ENCODE data around the gene GAREM1.
"Not testable (repeated sequence)": the region's sequence is repeated elsewhere in the genome, so short reads cannot be mapped to it uniquely, and the experiment has no call there.

Gene GAREM1

DNA sequence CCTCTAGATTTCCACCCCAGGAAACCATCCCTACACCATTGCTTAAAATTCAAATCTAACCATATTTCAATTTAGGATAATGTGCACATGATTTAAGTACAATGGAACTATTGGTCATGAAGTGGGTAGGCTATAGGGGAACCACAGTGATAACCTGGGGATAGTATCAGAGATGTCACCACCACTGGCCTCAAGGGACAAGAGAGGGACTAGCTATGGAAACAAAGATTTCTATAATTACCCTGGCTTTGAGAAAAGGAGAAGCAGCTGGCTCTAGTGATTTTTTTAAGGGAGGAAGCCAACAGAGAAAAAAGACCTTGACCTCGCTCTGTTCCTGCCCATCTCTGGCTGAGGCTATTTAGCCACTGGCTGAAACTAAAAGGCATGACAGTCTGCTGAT is 148.9 kb downstream of the GAREM1 start:
- DNase-seq: no peak

DNA sequence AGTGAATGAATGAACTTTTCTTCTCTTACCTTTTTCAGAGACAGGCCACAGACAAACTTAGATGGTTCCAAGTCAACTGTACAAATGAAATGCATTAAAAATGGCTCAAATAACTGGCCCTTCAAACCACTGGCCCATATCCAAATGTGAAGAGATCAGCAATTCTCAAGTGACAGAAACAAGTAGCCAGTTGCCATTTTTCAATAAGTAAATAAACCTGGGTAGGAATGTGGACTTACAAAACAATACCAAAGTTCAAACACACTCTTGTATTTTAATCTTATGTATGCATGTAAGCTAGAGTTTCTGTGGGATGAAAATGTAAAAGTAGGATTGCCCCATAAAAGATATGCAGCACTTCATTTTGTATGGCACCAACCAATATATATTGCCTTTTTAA is 151.6 kb downstream of the GAREM1 start:
- no peak for DNase-seq

DNA sequence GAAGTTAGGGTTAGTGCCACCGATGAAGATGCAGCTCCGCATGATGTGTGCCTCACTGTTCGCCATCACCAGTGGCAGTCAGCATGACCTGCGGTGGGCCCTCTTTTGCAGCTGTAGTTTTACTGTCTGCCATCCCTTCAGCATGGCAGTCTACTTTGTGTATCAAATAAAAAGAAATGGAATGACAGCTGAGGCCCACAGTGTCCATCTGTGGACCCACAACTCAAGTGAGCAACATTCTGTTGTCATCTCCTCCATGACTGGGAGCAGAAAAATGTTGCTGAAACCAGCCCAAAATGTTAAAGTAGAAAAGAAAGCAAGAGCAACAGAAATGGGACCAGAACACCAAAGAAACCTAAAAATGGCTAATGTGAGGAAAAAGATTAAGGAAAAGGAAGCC is 152.1 kb downstream of the GAREM1 start:
- no peak for DNase-seq

DNA sequence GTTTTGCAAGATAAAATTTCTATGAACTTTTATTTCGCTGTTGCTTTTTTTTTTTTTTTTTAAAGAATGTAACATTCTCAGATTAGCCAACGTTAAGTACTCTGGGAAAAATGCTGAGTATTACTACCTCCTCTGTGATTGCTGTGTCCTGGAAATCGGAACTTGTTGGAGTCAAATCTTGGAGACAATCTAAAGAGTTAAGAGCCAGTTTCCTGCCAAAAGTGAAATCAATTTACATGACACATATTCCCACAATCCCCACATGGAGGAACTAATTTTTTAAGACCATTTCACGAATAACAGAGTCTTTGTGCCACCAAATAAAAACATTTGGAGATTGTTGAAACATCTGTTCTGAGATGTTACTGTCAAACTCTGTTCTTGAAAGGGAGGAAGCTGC is 153.0 kb downstream of the GAREM1 start:
- DNase-seq: no peak

DNA sequence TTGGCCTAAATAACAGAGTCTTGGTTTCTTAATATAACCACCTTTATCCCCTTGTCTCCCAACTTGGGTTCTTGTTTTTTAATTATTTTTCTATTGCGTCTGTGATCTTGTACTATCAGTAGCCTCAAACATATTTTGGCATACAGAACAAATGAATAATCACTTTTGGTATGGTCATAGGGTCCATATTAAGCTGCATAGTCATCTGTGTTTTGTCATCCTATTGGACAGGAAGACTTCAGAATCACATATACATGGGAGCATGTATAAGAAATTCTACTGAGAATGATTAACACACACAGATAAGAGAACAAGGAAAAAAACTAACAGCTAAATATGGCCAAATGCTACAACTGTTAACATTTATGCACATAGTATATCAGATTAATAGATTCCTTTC is 154.8 kb downstream of the GAREM1 start:
- DNase-seq: no peak

DNA sequence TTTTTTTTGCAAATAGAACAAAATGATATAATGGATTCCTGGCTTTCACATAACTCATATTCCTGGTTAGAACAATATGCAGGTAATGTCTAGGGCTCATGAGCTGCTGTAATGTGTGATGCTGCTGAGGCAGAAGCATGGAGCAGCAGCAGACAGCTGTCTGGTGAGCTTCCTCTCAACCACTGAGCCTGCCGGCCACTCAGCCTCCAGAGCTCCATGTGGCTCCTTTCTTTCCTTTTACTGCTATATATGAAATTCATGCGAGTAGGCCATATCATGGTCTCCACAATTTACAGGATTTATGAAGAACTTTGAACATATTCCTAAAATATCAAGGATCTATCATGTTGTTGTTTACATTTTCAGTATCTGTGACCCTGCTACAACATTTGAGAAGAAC is 159.9 kb downstream of the GAREM1 start:
- no peak for DNase-seq

DNA sequence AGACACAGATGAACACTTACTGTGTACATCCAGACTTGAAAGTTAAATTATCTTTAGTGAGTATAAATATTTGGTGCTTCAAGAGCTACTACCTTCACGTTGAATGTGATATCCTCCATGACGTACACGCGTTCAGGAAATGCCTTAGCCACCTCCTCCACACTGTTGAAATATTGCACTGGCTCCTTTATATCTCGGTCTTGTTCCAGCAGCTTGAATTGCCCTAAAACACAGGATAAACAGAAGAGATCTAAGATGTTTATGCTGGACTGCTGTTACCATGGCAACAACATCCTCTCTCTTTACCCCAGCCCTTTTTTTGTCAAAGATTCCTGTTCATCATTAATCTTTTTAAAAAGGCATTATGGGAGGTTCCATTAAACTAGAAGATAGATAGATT is 160.6 kb downstream of the GAREM1 start:
- DNase-seq: no peak

DNA sequence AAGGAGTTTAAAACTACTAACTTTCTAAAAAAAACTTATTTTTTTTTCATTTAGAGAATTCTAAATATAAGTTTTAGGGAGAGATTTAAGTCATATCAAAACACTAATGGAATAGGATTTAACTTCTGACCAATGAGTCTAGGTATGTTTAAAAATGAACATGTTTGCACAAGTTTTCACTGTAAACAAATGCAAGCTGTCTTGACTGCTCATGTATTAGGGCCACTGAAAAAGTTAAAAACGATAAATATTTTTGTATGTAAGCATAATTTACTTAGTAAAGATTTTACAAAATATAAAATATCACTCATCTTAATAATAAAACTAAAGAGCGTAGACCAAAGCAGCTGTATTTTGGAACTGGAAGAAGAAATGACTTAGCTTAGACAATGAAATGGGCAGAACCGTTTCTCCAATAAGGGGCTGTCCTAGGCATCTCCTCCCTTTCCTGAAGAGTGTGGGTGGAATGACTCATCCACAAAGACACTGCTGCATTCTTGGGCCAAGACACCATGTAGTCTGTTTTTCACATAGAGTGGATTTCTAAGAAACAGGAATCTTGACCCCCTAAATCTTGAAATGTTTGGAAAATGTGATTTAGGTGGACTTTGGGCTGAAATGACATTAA is 162.1 kb downstream of the GAREM1 start:
- no peak for DNase-seq

DNA sequence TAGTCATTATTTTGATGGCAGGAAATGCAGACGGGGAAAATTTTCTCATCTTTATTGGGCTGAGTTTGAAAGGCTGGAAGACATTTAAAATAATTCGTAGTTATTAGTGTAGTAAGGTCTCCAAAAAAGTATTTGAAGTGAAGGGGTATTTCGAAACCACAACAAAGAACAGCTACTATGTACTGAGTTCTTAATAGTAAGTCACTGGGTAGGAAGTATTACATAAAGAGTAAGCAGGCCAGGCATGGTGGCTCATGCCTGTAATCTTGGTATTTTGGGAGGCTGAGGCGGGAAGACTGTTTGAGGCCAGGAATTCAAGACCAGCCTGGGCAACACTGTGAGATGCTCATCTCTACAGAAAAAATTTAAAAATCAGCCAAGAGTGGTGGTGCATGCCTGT is 167.3 kb downstream of the GAREM1 start:
- no peak for DNase-seq

DNA sequence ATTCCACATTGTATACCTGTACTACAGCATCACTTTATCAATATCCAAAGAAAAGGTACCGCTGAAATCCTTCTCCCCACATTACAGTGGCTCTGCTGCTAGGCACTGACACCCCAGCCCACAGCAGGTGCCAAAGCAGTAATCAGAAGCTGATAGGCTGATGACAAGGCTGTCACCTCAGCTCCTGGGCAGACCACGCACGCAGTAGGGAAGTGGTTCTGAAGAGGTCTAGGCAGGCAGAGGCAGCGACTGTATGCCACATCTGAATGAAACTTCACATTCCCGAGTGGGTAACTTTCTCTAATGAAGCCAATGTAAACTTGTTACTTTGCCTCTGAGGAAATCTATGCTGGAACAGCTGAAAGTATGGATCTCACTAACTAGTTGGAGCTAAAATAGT is 167.9 kb downstream of the GAREM1 start:
- no peak for DNase-seq

DNA sequence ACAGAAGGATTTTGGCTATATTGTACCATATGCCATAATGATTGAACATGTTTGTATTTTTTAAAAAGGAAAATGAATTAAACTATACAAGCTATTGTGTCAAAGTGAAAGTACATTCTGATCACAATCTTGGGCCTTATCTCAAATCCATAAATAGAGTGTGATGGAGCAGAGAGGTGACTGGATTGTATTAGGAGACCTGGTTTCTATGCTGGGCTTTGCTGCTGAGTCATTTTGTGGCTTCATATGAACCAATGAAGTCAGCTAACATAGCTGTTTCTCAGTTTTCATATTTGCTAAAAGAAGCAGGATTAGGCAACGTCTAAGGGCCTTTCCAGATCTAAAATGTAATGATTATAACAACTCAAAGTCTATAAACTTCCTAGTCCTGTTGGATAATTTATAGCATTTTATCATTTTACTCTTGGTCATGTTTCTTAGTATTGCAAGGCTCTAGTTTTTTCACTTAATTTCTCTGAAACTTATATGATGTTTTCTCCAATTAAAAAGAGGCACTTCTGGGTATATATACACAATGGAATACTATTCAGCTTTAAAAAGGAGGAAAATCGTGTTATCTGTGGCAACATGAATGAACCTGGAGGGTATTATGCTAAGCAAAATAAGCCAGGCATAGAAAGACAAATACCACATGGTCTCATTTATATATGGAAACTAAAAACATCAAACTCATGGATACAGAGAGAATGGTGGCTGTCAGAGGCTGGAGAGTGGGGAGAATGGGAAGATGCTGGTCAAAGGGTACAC is 168.5 kb downstream of the GAREM1 start:
- no peak for DNase-seq

DNA sequence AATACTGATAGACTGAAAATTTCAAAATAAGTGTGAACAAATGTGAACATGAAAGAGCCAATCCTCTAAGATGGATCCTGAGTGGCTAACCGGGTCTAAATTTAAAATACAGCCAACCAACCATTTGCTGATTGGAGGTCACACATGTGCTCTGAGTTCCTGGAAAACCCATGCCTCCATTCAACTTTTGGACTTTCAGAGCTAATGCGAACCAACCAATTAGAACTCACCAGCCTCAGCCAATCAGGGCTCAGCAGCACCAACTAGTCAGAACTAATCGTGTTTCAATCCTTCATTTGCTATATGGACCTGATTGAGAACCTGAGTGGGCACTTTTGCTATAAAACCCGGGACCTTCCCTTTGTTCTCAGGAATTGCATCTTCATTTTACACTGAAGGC is 169.3 kb downstream of the GAREM1 start:
- DNase-seq: no peak

DNA sequence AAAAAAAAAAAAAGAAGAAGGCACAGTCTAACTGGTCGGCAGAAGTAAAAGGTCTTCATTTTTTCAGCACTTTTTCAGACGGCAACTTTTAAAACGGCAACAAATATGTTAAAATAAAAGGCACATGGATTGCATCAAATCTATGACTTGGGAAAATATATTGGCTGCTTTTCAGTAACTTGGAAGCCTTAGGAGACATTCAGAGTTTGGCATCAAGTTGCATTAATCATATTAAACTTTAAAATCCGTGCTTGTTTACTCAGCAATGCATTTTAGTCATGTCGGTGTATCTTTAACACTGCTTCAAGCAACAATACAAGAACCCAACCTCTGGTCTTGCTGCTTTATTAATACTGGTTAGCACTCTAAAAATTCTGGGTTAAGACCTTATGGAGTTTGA is 169.8 kb downstream of the GAREM1 start:
- DNase-seq: no peak

DNA sequence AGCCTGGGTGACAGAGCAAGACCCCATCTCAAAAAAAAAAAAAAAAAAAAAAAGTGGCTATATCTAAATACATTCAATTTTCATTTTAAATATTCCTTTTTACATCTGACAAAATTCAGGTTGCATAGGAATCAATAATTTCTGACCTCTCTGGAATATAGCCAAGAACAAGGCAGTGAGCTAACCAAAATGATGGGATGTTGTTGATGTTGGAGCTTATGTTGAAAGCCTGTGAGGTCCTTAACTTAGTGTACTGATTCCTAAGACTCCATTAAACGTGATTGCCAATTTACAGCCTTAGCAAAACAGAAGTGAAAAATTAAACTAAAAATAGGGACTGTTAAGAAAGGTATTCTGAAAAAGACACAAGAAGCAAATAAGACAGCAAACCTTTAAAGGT is 171.2 kb downstream of the GAREM1 start:
- DNase-seq: no peak

DNA sequence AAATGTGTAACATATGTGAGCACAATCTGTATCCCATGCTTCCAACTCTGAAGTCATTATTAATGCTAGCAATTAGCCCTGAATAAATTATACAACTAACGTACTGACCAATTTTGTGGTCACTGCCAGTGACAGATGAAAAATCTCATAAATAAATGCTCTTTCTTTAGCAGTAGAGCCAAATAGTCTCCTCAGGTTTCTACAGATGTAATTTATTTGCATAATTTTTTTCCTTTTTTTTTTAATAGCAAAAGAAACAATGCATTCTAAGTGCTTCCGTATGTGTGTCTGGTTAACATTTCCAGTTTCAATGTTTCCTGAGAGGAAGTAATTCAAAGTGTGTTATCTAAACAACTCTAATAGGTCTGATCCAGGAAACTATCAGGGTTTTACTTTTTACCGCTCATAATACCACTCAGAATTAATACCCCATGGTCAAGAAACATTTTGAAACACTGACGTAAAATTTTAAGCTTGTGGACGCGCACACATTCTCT is 172.5 kb downstream of the GAREM1 start:
- DNase-seq: no peak

DNA sequence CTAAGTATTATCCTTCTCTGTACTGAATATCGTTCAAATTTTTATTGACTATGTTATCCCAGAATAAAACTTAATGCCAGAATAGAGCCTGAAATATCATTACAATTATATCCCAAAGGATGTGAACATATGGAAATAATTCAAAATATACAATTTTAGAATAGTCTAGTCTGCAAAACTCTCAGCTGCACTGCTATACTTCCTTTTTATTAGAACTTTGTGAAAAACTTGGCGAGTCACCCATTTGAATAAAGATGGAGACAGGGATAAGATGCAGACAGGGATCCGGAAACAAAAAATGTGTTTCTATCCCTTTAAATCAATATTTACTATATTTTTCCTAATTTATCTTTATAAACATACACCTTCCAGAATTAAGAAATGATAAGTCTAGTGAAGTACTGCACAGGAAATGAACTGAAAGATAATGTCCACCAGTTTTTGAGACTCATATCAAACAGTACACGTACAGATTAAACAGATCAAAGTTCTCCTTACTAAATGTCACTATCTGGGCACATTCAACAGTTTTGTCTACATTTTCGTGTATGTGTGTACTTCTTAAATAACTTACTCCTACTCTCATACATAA is 173.0 kb downstream of the GAREM1 start:
- no peak for DNase-seq

DNA sequence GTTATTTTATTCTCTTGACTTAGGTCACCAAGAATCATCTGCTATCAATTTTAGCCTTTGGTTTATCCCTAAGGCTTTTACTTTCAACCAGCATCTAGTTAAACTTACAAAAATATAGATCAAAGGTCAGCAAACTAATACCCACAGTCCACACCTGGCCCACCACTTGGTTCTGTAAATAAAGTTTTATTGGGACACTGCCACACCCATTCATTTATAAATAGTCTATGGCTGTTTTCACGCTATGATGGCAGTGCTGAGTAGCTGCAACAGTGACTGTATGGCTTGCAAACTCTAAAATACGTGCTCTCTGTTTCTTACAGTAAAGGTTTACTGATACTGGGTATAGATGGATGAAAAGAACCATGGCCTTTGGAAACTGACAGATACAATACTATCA is 173.8 kb downstream of the GAREM1 start:
- no peak for DNase-seq

DNA sequence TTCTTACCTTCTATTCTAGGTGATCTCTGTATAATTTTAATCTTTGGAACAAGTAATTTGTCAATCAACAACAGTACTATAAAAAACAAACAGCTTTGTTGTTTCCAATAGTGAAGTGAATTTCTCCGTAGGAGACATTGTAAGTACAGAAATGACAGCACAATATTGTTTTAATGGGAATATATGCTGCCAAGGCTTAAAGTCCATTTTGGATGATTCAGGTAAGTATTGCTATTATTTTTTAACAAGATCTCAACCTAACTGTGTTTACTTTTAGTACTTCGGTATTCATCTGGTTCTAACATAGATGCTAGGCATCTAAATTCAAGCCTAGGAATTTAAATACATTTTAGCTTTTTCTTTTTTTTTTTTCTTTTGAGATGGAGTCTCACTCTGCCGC is 175.1 kb downstream of the GAREM1 start:
- DNase-seq: no peak

DNA sequence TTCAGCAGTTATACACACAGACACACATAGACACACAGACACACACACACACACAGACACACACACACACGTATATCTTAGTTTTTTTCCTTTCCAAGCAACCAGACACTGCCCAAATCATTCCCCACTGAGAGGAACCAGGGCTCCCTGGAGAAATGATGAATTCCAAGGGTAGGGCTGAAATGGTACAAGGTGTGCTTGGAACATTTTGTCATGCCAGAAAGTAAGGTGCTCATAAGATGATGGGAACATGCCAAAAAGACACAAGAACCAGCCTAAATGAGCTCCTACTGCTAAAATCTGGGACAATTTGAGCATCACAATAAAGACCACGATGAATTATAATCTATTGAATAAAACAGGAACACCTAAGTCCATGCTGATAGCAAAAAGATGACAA is 177.6 kb downstream of the GAREM1 start:
- DNase-seq: no peak

DNA sequence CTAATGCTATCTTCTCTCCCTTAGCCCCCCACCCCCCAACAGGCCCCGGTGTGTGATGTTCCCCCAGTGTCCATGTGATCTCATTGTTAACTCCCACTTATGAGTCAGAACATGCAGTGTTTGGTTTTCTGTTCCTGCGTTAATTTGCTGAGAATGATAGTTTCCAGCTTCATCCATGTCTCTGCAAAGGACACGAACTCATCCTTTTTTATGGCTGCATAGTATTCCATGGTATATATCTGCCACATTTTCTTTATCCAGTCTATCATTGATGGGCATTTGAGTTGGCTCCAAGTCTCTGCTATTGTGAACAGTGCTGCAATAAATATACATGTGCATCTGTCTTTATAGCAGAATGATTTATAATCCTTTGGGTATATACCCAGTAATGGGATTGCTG is 179.1 kb downstream of the GAREM1 start:
- DNase-seq: not testable (repeated sequence)

DNA sequence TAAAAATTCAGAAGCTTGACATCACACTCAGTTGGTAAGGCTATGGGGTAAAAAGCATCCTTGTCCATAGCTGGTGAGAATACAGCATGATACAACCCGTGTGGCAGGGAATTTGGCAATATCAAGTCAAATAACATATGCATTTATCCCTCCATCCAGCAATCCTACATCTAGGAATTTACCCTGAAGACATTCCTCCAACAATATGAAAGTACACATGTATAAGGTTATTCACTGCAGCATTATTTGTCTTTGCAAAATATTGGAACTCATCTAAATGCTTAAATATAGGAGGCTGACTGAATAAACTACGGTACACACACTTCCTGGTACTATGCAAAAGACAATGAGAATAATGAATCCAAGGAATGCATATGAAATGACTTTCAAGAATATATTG is 179.9 kb downstream of the GAREM1 start:
- no peak for DNase-seq

DNA sequence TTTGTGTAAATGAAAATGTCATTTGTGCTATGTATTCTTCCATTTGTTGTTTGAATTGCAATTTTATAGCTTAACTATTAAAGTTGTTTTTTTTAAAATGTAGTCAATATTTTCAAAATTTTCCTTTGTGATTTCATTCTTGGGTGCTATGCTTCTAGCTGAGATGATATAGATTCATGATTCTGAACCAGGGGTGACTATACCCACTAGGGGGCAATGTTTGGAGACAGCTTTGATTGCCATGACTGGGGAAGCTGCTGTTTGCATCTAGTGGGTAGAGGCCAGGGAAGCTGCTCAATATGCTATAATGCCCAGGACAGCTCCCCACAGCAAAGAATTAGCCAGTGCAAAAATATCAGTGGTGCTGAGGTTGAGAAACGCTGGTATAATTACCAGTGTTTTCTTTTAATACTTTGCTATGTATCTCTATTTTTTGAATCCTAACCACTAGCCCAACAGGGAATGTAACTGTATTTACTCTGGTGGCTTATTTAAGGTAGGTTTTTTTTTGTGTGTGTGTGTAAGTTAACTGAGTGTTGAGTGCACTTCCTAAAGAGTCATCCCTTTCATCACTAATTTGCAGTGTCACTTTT is 181.1 kb downstream of the GAREM1 start:
- no peak for DNase-seq

DNA sequence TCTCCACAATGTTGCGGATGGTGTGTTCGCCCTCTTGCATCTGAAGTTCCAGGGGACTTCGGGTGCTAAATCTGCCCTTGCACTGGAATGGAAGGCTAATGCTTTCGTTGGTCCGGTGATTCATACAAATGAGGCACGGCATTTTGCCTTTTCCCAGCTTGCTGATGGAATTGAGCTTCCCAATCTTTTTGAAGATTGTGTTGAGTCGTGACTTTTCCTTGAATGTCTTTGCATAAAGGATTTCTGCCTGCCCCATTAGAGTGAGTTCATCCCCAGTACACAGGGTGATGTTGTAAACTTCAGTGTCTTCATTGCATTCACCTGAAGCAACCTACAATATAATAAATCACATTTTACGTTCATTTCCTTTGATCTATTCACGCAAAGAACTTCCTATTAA is 182.8 kb downstream of the GAREM1 start:
- DNase-seq: no peak

DNA sequence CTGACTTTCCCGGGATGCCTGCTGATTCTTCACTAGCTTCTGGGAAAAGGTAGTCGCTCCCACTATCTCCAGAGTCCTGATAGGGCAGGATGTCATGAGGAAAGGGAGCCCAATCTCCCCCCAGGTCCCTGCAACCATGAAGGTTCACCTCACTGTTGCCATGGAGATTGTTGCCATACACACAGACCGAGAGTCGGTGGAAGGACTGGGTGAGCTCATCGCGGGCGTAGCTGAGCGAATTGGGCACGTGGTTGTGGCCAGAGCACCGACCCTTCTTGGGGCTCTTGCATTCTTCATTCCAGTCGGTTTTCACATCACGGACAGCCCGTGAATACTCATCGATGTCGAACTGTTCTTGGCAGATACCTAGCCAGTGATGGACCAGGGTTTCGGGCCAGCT is 183.4 kb downstream of the GAREM1 start:
- no peak for DNase-seq

Data from activated gamma-delta T cell treated with Interleukin-2 at 50 U/mL for 16 hours (primary cell).